Measurements from ENCODE around the gene FAM177A1.
"Not testable (repeated sequence)": the region's sequence is repeated elsewhere in the genome, so short reads cannot be mapped to it uniquely, and the experiment has no call there.

Gene FAM177A1

GRCh38 chr14:35065731-35066130, 19.7 kb downstream of the FAM177A1 start:
- not testable (repeated sequence) for DNase-seq

DNA sequence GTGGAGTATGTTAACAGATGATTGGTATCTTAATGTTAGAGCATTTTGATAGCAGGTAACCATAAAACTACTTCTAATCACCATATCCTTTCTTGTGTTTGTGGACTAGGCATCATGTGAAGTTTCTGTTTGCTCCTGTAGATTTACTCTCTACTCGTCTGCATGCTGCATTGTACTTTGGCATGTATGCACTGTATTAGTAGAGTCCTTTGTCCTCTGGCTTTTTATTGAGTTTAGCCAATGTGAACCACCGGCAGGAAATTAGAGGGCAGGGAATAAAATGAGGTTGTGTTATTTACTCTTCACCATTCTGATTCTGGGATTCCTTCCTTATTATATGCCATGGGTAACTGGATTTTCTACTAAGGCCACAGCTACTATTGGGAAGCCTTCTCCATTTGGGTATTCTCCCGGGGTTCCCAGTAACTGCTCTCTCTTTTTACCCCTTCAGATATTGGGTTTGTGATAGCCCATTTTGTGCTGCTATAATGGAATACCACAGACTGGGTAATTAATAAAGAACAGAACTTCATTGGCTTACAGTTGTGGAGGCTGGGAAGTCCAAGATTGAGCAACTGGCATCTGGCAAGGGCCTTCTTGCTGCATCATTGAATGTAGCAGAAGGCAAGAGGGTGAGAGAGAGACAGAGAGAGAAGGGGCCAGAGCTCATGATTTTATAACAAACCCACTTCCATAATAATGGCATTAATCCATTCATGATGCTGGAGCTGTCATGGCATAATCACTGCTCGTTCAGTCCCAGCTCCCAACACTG, 22.4 kb downstream of the FAM177A1 start:
- no peak for DNase-seq

DNA sequence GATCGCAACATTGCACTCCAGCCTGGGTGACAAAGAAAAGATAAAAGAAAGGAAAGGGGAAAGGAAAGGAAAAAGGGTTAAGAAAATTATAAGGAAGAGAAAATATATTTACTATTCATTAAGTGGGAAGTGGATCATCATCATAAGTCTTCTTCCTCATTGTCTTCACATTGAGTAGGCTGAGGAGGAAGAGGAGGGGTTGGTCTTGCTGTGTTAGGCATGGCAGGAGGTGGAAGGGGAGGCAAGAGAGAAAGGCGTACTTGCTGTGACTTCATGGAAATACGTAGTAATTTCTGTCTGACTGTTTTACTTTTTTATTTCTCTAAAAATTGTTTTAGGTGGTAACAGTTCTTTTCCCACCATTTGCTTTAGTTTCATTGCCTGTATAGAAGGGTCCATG, 26.2 kb downstream of the FAM177A1 start:
- DNase-seq, result no peak

- DNase-seq, result no peak
Measured at GRCh38 chr14:35073486-35073885, 27.4 kb downstream of the FAM177A1 start.

DNA sequence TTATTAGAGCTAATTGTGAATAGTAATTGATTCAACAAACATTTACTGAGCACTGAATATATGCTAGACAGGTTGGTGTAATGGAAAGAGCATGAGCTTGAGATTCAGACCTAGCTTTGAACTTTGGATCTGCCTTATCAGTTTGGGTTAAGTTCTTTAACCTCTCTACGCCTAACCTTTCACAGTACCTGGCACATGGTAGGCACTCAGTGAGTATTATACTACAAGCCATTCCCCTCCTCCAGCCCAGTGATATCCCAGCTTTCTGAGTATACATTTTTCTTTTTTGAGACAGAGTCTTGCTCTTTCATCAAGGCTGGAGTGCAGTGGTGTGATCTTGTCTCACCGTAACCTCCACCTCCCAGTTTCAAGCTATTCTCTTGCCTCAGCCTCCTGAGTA, 32.0 kb downstream of the FAM177A1 start:
- DNase-seq, result no peak

DNA sequence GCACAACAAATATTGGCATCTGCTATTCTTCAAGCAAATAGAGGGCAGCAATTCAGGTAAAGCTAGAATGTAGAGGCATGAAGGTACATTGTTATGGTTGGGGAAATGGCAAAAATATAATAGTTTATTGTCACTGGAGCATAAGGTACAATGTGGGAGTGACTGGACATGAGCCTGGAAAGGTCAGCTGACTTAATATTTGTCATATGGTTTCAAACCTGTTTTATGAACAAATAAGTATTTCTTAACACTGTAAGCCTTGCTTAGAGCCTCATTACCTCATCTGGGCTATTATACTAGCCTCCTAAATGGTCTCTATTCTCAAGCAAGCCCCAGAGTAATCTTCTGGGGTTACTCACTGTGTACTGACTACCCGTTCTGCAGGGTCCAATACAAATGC, 33.7 kb downstream of the FAM177A1 start:
- DNase-seq, result no peak

DNA sequence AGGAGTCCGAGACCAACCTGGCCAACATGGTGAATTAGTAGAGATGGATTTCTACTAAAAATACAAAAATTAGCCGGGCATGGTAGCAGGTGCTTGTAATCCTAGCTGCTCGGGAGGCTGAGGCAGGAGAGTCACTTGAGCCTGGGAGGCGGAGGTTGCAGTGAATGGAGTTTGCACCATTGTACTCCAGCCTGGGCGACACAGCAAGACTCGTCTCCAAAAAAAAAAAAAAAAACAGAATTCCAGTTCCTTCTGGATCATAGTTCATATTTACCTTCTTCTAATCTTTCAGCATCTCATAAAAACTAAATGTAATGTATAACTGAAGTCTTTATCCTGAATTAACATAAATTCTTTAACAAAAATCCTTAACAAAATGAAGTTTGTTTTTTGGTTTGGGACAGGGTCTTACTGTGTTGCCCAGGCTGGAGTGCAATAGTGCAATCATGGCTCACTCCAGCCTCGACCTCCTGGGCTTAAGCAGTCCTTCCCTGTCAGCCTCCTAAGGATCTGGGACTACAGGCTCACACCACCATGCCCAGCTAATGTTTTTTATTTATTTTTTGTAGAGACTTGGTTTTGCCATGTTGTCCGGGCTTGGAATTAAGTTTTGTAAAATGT, 37.6 kb downstream of the FAM177A1 start:
- no peak for DNase-seq

- no peak for DNase-seq
Measured at GRCh38 chr14:35085441-35085840, 39.4 kb downstream of the FAM177A1 start.

GRCh38 chr14:35088514-35088913, 42.4 kb downstream of the FAM177A1 start:
- DNase-seq, result no peak

- not testable (repeated sequence) for DNase-seq
Measured at GRCh38 chr14:35094645-35095044, 48.6 kb downstream of the FAM177A1 start.

DNA sequence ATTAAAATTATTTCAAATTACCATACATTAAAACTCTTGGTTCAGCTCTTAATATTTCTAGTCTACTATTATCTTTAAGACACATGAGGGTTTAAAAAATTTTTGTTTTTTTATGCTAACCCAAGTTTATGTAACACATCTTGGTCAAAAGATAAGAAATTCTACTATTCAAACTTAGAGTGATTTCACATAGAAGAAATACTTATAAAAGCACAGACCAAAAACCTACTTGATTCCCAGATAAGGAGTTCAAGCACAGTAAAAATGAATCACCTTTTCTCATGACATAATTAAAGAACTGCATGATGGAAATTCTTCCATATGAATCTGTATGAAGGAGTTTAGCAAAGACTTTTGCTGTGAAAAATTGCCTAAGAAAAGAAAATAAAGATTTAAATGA, 61.8 kb downstream of the FAM177A1 start:
- DNase-seq, result no peak

- DNase-seq, result no peak
Measured at GRCh38 chr14:35112641-35113040, 66.6 kb downstream of the FAM177A1 start.

- DNase-seq, result no peak
Measured at GRCh38 chr14:35113308-35113950, 67.4 kb downstream of the FAM177A1 start.

DNA sequence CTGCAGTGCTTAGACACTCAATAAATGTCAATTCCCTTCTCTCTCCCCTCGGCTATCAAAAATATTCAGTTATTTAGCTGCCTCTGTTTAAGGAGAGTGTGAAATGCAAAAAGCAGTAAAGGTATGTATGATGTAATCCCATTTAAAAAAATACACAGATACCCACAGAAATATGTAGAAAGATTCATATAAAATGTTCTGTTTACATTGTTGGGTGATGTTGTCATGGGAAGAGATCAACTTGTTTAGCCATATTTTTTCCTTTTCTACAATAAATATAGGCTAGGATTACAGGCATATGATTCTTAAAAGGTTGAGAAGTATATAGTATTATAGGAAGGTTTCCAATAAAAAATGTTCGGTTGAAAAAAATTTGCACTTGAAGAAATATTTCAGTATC, 68.0 kb downstream of the FAM177A1 start:
- no peak for DNase-seq

DNA sequence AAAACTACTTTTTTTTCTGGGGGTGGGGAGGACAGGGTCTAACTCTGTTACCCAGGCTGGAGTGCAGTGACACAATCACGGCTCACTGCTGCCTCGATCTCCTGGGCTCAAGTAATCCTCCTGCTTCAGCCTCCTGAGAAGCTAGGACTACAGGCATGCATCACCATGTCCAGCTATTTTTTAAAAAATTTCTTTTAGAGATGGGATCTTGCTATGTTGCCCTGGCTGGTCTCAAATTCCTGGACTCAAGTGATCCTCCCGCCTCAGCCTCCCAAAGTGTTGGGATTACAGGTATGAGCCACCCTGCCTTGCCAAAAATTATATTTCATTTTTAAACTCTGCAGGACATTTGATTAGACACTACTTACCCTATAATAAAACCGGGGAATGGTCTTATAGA, 70.2 kb downstream of the FAM177A1 start:
- DNase-seq, result no peak

DNA sequence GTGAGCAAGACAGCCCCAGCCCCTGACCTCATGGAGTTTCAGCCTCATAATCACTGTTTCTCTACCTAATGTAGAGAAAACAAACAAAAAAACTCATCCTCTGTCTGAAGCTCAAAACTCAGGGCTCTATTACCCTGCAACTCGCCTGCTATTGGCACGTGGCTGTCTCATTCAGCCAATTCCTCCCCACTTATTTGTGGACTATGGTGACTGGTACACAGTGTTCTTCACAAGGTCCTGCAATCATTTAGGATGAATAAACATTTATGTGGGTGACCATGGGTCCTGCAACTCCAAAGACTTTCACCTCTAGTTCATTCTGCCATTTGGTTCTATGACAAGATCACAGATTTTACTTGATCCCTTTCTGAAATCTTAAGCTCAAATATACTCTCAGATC, 71.0 kb downstream of the FAM177A1 start:
- no peak for DNase-seq

DNA sequence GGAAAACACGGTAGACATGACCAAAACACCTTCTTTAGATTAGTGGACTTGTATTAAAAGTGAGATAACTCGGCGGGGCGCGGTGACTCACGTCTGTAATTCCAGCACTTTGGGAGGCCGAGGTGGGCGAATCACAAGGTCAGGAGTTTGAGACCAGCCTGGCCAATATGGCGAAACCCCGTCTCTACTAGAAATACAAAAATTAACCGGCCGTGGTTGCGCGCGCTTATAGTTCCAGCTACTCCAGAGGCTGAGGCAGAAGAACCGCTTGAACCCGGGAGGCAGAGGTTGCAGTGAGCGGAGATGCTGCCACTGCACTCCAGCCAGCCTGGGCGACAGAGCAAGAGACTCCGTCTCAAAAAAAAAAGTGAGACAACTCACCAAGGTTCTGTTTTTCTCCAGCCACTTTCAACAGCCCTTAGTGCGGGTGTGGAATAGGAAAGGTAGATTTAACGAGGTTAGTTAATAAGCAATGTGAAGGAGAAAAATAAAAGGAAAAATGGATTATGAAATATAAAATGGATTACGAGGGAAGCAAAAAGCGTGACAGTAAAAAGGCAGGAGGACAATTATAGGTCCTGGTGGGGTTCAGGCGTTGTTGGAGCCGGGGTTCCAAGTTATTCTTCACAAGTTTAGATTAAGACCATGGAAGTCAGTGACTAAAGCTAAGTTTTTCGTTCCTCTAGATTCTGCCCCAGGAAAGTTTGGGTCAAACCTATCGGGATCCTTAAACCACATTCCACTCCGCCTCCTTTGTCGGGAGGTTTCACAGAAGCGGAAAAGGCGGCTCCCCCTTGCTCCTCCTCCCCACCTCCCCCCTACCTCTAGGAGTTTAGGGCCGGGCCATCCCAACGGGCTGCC, 75.2 kb downstream of the FAM177A1 start:
- no peak for DNase-seq

DNA sequence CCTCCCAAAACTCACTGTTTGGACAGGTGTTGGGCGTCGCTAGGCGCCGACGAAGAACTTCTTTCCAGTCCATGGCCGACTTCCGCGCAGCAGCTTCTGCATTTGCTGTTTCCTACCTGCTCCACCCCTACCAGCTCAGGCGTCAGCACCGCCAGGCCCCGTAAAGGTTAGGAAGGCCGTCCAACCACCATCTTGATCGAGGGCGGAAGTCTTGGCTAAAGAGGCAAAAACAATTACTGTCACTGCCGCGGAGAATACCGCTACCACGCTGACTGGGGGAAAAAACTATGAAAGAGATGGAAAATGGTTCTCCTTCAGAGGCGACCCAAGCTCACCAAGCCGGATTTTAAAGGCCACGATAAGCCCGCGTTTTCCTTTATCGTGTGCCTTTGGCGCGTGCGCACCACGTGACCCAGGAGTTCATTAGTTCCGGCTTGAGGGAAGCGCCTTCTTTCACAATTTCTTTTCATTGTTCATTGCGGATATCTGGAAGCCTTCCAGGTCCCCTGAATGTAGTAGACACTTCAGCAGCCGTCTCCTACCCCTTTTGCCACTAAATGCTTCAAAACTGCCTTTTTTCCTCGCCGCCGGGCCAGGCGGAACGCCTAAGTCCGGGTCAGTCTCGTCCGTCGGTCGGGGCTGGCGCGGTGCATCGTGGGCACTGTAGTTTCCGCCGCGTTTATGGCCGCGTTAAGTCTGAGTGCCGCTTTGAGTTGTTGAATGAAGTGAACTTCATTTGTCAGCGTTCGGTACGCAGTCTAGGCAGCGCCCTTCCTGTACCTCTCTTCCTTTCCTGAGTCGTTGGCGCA, 76.0 kb downstream of the FAM177A1 start, which contains the start of the genes PPP2R3C and PRORP:
Gene PPP2R3C, minus strand, starts transcription at position 104 of the 809 bp plus-strand sequence. Its CDS starts 31 bp downstream, at position 73.
Gene PRORP, plus strand, starts transcription at position 666 of the 809 bp plus-strand sequence. CDS start 694 bp downstream, outside the sequence.
- peak; percentile 97 for DNase-seq

GRCh38 chr14:35122696-35123387, 76.8 kb downstream of the FAM177A1 start:
- peak; percentile 55 for DNase-seq

DNA sequence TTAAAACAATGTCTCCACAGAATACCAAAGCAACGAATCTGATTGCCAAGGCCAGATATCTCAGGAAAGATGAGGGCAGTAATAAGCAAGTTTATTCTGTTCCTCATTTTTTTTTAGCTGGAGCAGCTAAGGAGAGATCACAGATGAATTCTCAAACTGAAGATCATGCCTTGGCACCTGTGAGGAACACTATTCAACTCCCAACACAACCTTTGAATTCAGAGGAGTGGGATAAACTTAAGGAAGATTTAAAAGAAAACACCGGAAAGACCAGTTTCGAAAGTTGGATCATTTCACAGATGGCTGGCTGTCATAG, 77.3 kb downstream of the FAM177A1 start:
- no peak for DNase-seq

DNA sequence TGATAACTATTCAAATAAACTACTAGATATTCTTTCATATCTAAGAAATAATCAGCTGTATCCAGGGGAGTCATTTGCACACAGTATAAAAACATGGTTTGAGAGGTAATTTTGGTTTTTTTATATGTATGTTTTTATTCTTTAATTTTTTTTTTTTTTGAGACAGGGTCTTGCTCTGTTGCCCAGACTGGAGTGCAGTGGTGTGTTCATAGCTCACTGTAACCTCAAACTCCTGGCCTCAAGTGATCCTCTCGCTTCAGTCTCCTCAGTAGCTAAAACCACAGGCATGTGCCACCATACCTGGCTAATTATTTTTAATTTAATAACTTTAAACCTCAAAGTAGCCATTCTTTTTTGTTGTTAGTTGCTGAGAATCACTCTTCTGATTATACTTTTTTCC, 78.1 kb downstream of the FAM177A1 start:
- DNase-seq, result no peak

Data from NCI-H1105 treated with DMSO at 0.1 percent for 48 hours (cell line).